ENCODE measurements around the gene ACAP2. TPM values are rescaled to one million over a fixed set of nuclear protein-coding genes. Genes with fewer than 3 reads are reported as not detected.

The ACAP2 gene
- total and polyA plus RNA-seq, 10 donors = 11.2 to 127 (median 97.9) TPM

GRCh38 chr3:195227871-195228270, 214.9 kb downstream of the ACAP2 start:
- peak; percentile 25 for DNase-seq
- intact Hi-C loops (cut with DNase I; ENCODE audit: low total_unique reads) = no loop called here
- WGBS, 5 donors = 93 to 100% (median 98%) methylated on average over 6 of the region's 6 CpGs

GRCh38 chr3:195226900-195227447, 215.8 kb downstream of the ACAP2 start:
- WGBS, 5 donors = 54 to 64% (median 58%) methylated on average over 7 to 9 of the region's 9 CpGs
- H3K9me3 ChIP-seq = no peaks in the 10 kb centered on the region
- intact Hi-C loops (cut with DNase I; ENCODE audit: low total_unique reads) = no loop called here
- peak; percentile 54 for DNase-seq
- no peak overlapping the region for H3K27ac ChIP-seq
- H3K4me3 ChIP-seq = no peak overlapping the region
- H3K36me3 ChIP-seq = peaks cover 0 to 23% (median 0%) of the 10 kb centered on the region in 6 donors
- H3K4me1 ChIP-seq = peaks cover 6 to 36% (median 22%) of the 10 kb centered on the region in 6 donors
- TF ChIP-seq POLR2A (IDR thresholded peaks at IDR 0.05) (no peak), POLR2AphosphoS5 (IDR thresholded peaks at IDR 0.05) (no peak), CTCF (IDR thresholded peaks at IDR 0.05 in 8 of 11, conservative IDR thresholded peaks at IDR 0.05 in 3 of 11) (peak in 5 of 11 experiments; percentile 11 to 33 (median 18))
- no peaks in the 10 kb centered on the region for H3K27me3 ChIP-seq (replicated peaks in 1 of 7)

More at GRCh38 chr3:195227871-195228270, 214.9 kb downstream of the ACAP2 start:
- TF ChIP-seq POLR2A (IDR thresholded peaks at IDR 0.05) = no peak
- TF ChIP-seq CTCF (IDR thresholded peaks at IDR 0.05 in 8 of 11, conservative IDR thresholded peaks at IDR 0.05 in 3 of 11) = no peak
- TF ChIP-seq POLR2AphosphoS5 (IDR thresholded peaks at IDR 0.05) = no peak
- Histone ChIP-seq H3K27ac (no peak overlapping the region), H3K4me3 (no peak overlapping the region), H3K9me3 (no peaks in the 10 kb centered on the region), H3K4me1 (peaks cover 5 to 29% (median 17%) of the 10 kb centered on the region in 6 donors), H3K27me3 (replicated peaks in 1 of 7) (no peaks in the 10 kb centered on the region), H3K36me3 (peaks cover 0 to 23% (median 0%) of the 10 kb centered on the region in 6 donors)

GRCh38 chr3:195226445-195226844, 216.4 kb downstream of the ACAP2 start:
- WGBS, 5 donors = 92 to 98% (median 96%) methylated on average over 7 of the region's 7 CpGs

More at GRCh38 chr3:195226445-195226844, 216.4 kb downstream of the ACAP2 start:
- Histone ChIP-seq H3K27me3 (replicated peaks in 1 of 7) (no peaks in the 10 kb centered on the region), H3K9me3 (no peaks in the 10 kb centered on the region), H3K4me3 (no peak overlapping the region), H3K4me1 (peaks cover 6 to 42% (median 26%) of the 10 kb centered on the region in 6 donors), H3K27ac (no peak overlapping the region), H3K36me3 (peaks cover 0 to 23% (median 0%) of the 10 kb centered on the region in 6 donors)
- DNase-seq = peak; percentile 47
- TF ChIP-seq POLR2AphosphoS5 (IDR thresholded peaks at IDR 0.05) = no peak
- no peak for TF ChIP-seq CTCF (IDR thresholded peaks at IDR 0.05 in 8 of 11, conservative IDR thresholded peaks at IDR 0.05 in 3 of 11)
- no peak for TF ChIP-seq POLR2A (IDR thresholded peaks at IDR 0.05)
- intact Hi-C loops (cut with DNase I; ENCODE audit: low total_unique reads) = no loop called here

Measured in spleen (tissue), 11 donors.